T-helper 17 cell (primary cell): ENCODE results near the gene KCNMA1. TPM values are rescaled to one million over a fixed set of nuclear protein-coding genes. Genes with fewer than 3 reads are reported as not detected.

ENCODE experiments used
- ATAC-seq: fragments of 150-1000 bp; cut with Tn5 transposase; 2 replicates; pipeline ENCODE4 v1.10.0; 2021; ENCODE audit warnings: mild to moderate bottlenecking, moderate library complexity
- DNase-seq, 3 donors: peaks; one replicate each; pipeline versions ENCODE4 v3.0.0 to v3.0.0-alpha.2; 2020 to 2021
- H3K9me3 ChIP-seq: one replicate; pipeline ENCODE4 v1.7.0; 2013; ENCODE audit warnings: low read length, mild to moderate bottlenecking; ENCODE audit not compliant: control insufficient read depth, poor library complexity, severe bottlenecking
- H3K27ac Mint-ChIP-seq: one replicate; pipeline ENCODE4 v1.8.0; 2022; ENCODE audit warnings: mild to moderate bottlenecking, moderate library complexity, mixed read lengths
- H3K27me3 Mint-ChIP-seq: one replicate; pipeline ENCODE4 v1.8.0; 2022; ENCODE audit warnings: mixed read lengths
- H3K36me3 Mint-ChIP-seq: one replicate; pipeline ENCODE4 v1.8.0; 2022; ENCODE audit warnings: low read depth, mixed read lengths
- H3K4me1 Mint-ChIP-seq: one replicate; pipeline ENCODE4 v1.8.0; 2022; ENCODE audit warnings: mild to moderate bottlenecking, mixed read lengths
- H3K4me3 Mint-ChIP-seq: one replicate; pipeline ENCODE4 v1.8.0; 2022; ENCODE audit warnings: mild to moderate bottlenecking, moderate library complexity, mixed read lengths
- total RNA-seq, 4 donors: library from RNA in 2 of 4; stranded (reverse) in 2 of 4; gene quantifications; one replicate each; pipeline ENCODE4 v1.2.3 and lab custom pipeline; 2022 to 2026

KCNMA1 gene
- total RNA-seq, 2 donors from 2014 or later: 0.27 TPM; not detected in 1

GRCh38 chr10:77005871-77006270 is 631.7 kb downstream of the KCNMA1 start:
- Mint-ChIP-seq H3K4me3 (no peak overlapping the region), H3K27me3 (peaks cover 14% of the 10 kb centered on the region), H3K4me1 (peaks cover 6% of the 10 kb centered on the region), H3K36me3 (no peaks in the 10 kb centered on the region), H3K27ac (no peak overlapping the region)
- no peaks in the 10 kb centered on the region for H3K9me3 ChIP-seq
- ATAC-seq (no peak), DNase-seq (no peak)

GRCh38 chr10:77004917-77005564 is 632.6 kb downstream of the KCNMA1 start:
- H3K27me3 Mint-ChIP-seq: peaks cover 14% of the 10 kb centered on the region
- no peaks in the 10 kb centered on the region for H3K36me3 Mint-ChIP-seq
- DNase-seq (no peak), ATAC-seq (no peak)
- H3K4me1 Mint-ChIP-seq: peaks cover 6% of the 10 kb centered on the region
- no peaks in the 10 kb centered on the region for H3K9me3 ChIP-seq
- H3K4me3 Mint-ChIP-seq: no peak overlapping the region
- H3K27ac Mint-ChIP-seq: no peak overlapping the region

- Mint-ChIP-seq H3K36me3 (no peaks in the 10 kb centered on the region), H3K4me1 (peaks cover 2% of the 10 kb centered on the region), H3K4me3 (no peak overlapping the region), H3K27ac (no peak overlapping the region), H3K27me3 (peaks cover 32% of the 10 kb centered on the region)
- no peak for ATAC-seq
- DNase-seq: no peak
- no peaks in the 10 kb centered on the region for H3K9me3 ChIP-seq
These were observed 634.7 kb downstream of the KCNMA1 start for GRCh38 chr10:77002872-77003271.

GRCh38 chr10:77001206-77001605 is 636.4 kb downstream of the KCNMA1 start:
- Mint-ChIP-seq H3K4me3 (no peak overlapping the region), H3K27me3 (peaks cover 42% of the 10 kb centered on the region), H3K4me1 (peaks cover 2% of the 10 kb centered on the region), H3K36me3 (no peaks in the 10 kb centered on the region), H3K27ac (no peak overlapping the region)
- DNase-seq: no peak
- H3K9me3 ChIP-seq: no peaks in the 10 kb centered on the region
- no peak for ATAC-seq

GRCh38 chr10:76998451-76998850 is 639.2 kb downstream of the KCNMA1 start:
- H3K4me1 Mint-ChIP-seq: no peaks in the 10 kb centered on the region
- ATAC-seq (no peak), DNase-seq (no peak)
- no peaks in the 10 kb centered on the region for H3K36me3 Mint-ChIP-seq
- no peak overlapping the region for H3K4me3 Mint-ChIP-seq
- no peak overlapping the region for H3K27ac Mint-ChIP-seq
- peaks cover 42% of the 10 kb centered on the region for H3K27me3 Mint-ChIP-seq
- no peaks in the 10 kb centered on the region for H3K9me3 ChIP-seq

GRCh38 chr10:76997631-76998030 is 640.0 kb downstream of the KCNMA1 start:
- Mint-ChIP-seq H3K4me1 (peaks cover 2% of the 10 kb centered on the region), H3K27ac (no peak overlapping the region), H3K4me3 (no peak overlapping the region), H3K36me3 (no peaks in the 10 kb centered on the region), H3K27me3 (peaks cover 48% of the 10 kb centered on the region)
- DNase-seq: no peak
- ATAC-seq: no peak
- H3K9me3 ChIP-seq: no peaks in the 10 kb centered on the region

- DNase-seq: no peak
- no peak for ATAC-seq
- H3K4me3 Mint-ChIP-seq: no peak overlapping the region
- H3K36me3 Mint-ChIP-seq: no peaks in the 10 kb centered on the region
- H3K27ac Mint-ChIP-seq: no peak overlapping the region
- no peaks in the 10 kb centered on the region for H3K9me3 ChIP-seq
- peaks cover 2% of the 10 kb centered on the region for H3K4me1 Mint-ChIP-seq
- peaks cover 54% of the 10 kb centered on the region for H3K27me3 Mint-ChIP-seq
These were observed 642.6 kb downstream of the KCNMA1 start for GRCh38 chr10:76995023-76995422.

GRCh38 chr10:76993213-76993612 is 644.4 kb downstream of the KCNMA1 start:
- Mint-ChIP-seq H3K4me1 (peaks cover 2% of the 10 kb centered on the region), H3K4me3 (no peak overlapping the region), H3K27ac (no peak overlapping the region), H3K27me3 (peaks cover 40% of the 10 kb centered on the region), H3K36me3 (no peaks in the 10 kb centered on the region)
- H3K9me3 ChIP-seq: no peaks in the 10 kb centered on the region
- ATAC-seq (no peak), DNase-seq (no peak)

GRCh38 chr10:76992467-76992866 is 645.1 kb downstream of the KCNMA1 start:
- ATAC-seq (no peak), DNase-seq (no peak)
- H3K27me3 Mint-ChIP-seq: peaks cover 41% of the 10 kb centered on the region
- no peak overlapping the region for H3K4me3 Mint-ChIP-seq
- no peaks in the 10 kb centered on the region for H3K9me3 ChIP-seq
- H3K36me3 Mint-ChIP-seq: no peaks in the 10 kb centered on the region
- H3K27ac Mint-ChIP-seq: no peak overlapping the region
- H3K4me1 Mint-ChIP-seq: peaks cover 2% of the 10 kb centered on the region

GRCh38 chr10:76991621-76992020 is 646.0 kb downstream of the KCNMA1 start:
- Mint-ChIP-seq H3K4me3 (no peak overlapping the region), H3K27ac (no peak overlapping the region), H3K36me3 (no peaks in the 10 kb centered on the region), H3K27me3 (peaks cover 40% of the 10 kb centered on the region), H3K4me1 (peaks cover 2% of the 10 kb centered on the region)
- ATAC-seq: no peak
- no peaks in the 10 kb centered on the region for H3K9me3 ChIP-seq
- DNase-seq: no peak

- DNase-seq: no peak
- ATAC-seq: no peak
- no peak overlapping the region for H3K27ac Mint-ChIP-seq
- H3K36me3 Mint-ChIP-seq: no peaks in the 10 kb centered on the region
- no peaks in the 10 kb centered on the region for H3K9me3 ChIP-seq
- peaks cover 34% of the 10 kb centered on the region for H3K27me3 Mint-ChIP-seq
- H3K4me3 Mint-ChIP-seq: no peak overlapping the region
- peaks cover 2% of the 10 kb centered on the region for H3K4me1 Mint-ChIP-seq
These were observed 647.0 kb downstream of the KCNMA1 start for GRCh38 chr10:76990561-76990960.

GRCh38 chr10:76984559-76985443 is 652.8 kb downstream of the KCNMA1 start:
- no peaks in the 10 kb centered on the region for H3K36me3 Mint-ChIP-seq
- H3K4me3 Mint-ChIP-seq: no peak overlapping the region
- H3K4me1 Mint-ChIP-seq: no peaks in the 10 kb centered on the region
- H3K27me3 Mint-ChIP-seq: peaks cover 28% of the 10 kb centered on the region
- DNase-seq (peak; percentile 35 to 53 (median 51)), ATAC-seq (peak; percentile 64)
- no peaks in the 10 kb centered on the region for H3K9me3 ChIP-seq
- H3K27ac Mint-ChIP-seq: no peak overlapping the region

GRCh38 chr10:76983624-76984023 is 654.0 kb downstream of the KCNMA1 start:
- Mint-ChIP-seq H3K27me3 (peaks cover 34% of the 10 kb centered on the region), H3K36me3 (no peaks in the 10 kb centered on the region), H3K4me3 (no peak overlapping the region), H3K4me1 (no peaks in the 10 kb centered on the region), H3K27ac (no peak overlapping the region)
- no peaks in the 10 kb centered on the region for H3K9me3 ChIP-seq
- DNase-seq (no peak), ATAC-seq (no peak)
